Activated CD8-positive, alpha-beta memory T cell treated with anti-CD3 and anti-CD28 coated beads, Interleukin-2, amount 50 U/mL, for 24 hours (primary cell): Measurements from ENCODE around the gene SLC49A3.

ENCODE experiments used
- DNase-seq: peaks from one replicate; pipeline ENCODE4 v3.0.0-alpha.2; 2020; ENCODE audit errors: extremely low read depth

The SLC49A3 gene

GRCh38 chr4:633406-633805, 55.5 kb downstream of the SLC49A3 start:
- DNase-seq, result no peak

- no peak for DNase-seq
These were observed 56.0 kb downstream of the SLC49A3 start for GRCh38 chr4:632926-633325.

GRCh38 chr4:632196-632790, 56.7 kb downstream of the SLC49A3 start:
- no peak for DNase-seq
